Measurements from ENCODE around the gene PTPRE.

Gene PTPRE

DNA sequence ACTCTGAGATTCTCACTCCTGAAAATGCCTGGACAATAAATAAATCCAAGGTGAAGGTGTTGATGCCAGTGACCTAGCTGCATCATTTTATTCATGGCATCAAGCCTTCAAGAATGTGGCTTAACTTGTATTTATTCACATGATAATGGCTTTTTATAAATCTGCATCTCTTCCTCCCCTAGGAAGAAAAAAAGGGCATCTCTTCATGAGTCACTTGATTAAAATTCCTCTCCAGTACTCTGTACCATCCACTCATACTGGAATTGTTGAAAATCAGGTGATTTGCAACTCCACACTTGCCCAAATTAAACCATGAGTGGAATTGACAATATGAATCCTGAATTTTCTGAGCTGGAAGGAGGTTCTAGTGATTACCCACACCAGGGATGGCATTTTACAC lies 30.2 kb downstream of the PTPRE start:
- no peak for TF ChIP-seq TAF1 (IDR thresholded peaks at IDR 0.05; ENCODE audit: borderline replicate concordance, low read depth, low read length)
- TF ChIP-seq POLR2AphosphoS5 (IDR thresholded peaks at IDR 0.05; ENCODE audit: low read depth, low read length) = no peak
- TF ChIP-seq POLR2A (IDR thresholded peaks at IDR 0.05; ENCODE audit: low read depth, low read length) = no peak

GRCh38 chr10:127937915-127938463 lies 31.1 kb downstream of the PTPRE start:
- no peak for TF ChIP-seq TAF1 (IDR thresholded peaks at IDR 0.05; ENCODE audit: borderline replicate concordance, low read depth, low read length)
- no peak for TF ChIP-seq POLR2A (IDR thresholded peaks at IDR 0.05; ENCODE audit: low read depth, low read length)
- DNase-seq (ENCODE audit: insufficient read length) = no peak
- no peak for FAIRE-seq

More for the DNA sequence above, 30.2 kb downstream of the PTPRE start:
- DNase-seq (ENCODE audit: insufficient read length) (no peak), FAIRE-seq (no peak)

- FAIRE-seq (no peak), DNase-seq (ENCODE audit: insufficient read length) (no peak)
- no peak for TF ChIP-seq POLR2AphosphoS5 (IDR thresholded peaks at IDR 0.05; ENCODE audit: low read depth, low read length)
- TF ChIP-seq TAF1 (IDR thresholded peaks at IDR 0.05; ENCODE audit: borderline replicate concordance, low read depth, low read length) = no peak
- no peak for TF ChIP-seq POLR2A (IDR thresholded peaks at IDR 0.05; ENCODE audit: low read depth, low read length)
Measured at GRCh38 chr10:127939786-127940330, 33.0 kb downstream of the PTPRE start.

DNA sequence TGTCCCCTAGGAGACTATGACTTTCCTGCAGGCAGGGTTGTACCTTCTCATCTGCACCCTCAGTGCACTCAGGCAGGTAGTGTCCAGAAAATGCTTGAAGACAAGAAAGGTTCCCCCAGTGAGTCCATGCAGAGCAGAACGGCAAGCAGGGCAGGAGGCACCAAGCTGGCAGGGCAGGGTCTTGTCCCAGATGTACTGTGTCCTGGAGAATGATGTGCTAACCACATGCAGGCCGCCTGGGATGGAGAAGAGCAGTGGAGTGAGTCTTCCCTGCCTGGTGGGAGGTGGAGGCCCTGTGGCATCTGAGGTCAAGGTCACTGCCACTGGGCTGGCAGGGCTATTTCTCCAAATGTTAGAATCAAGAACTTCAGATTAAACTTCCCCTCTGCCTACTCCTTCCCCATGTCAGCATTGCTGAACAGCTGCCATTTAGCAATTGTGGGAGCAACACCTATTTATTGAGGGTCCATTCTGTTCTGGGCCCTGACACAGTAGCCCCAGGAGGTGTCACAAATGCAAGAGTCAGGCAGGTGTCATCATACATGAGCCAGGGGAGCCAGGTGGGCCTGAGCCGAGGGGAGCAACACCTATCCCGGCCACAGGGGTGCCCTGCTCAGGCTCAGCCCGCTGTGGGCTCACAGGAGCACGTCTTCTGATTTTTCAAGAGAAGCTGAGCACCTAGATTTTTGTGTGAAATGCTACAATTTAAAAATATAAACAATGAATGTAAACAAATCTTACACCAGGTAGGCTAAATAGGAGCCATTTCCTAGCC lies 34.1 kb downstream of the PTPRE start:
- FAIRE-seq (no peak), DNase-seq (ENCODE audit: insufficient read length) (no peak)
- TF ChIP-seq POLR2A (IDR thresholded peaks at IDR 0.05; ENCODE audit: low read depth, low read length) = no peak

- FAIRE-seq (no peak), DNase-seq (ENCODE audit: insufficient read length) (no peak)
- TF ChIP-seq POLR2AphosphoS5 (IDR thresholded peaks at IDR 0.05; ENCODE audit: low read depth, low read length) (no peak), POLR2A (IDR thresholded peaks at IDR 0.05; ENCODE audit: low read depth, low read length) (no peak), TAF1 (IDR thresholded peaks at IDR 0.05; ENCODE audit: borderline replicate concordance, low read depth, low read length) (no peak)
Measured at GRCh38 chr10:127942811-127943210, 35.9 kb downstream of the PTPRE start.

GRCh38 chr10:127943336-127943910 lies 36.5 kb downstream of the PTPRE start:
- FAIRE-seq (no peak), DNase-seq (ENCODE audit: insufficient read length) (no peak)
- no peak for TF ChIP-seq POLR2AphosphoS5 (IDR thresholded peaks at IDR 0.05; ENCODE audit: low read depth, low read length)
- no peak for TF ChIP-seq TAF1 (IDR thresholded peaks at IDR 0.05; ENCODE audit: borderline replicate concordance, low read depth, low read length)
- TF ChIP-seq POLR2A (IDR thresholded peaks at IDR 0.05; ENCODE audit: low read depth, low read length) = no peak

- no peak for TF ChIP-seq TAF1 (IDR thresholded peaks at IDR 0.05; ENCODE audit: borderline replicate concordance, low read depth, low read length)
- TF ChIP-seq POLR2A (IDR thresholded peaks at IDR 0.05; ENCODE audit: low read depth, low read length) = no peak
- no peak for TF ChIP-seq POLR2AphosphoS5 (IDR thresholded peaks at IDR 0.05; ENCODE audit: low read depth, low read length)
- FAIRE-seq (no peak), DNase-seq (ENCODE audit: insufficient read length) (no peak)
Measured at GRCh38 chr10:127944256-127944655, 37.4 kb downstream of the PTPRE start.

- TF ChIP-seq POLR2A (IDR thresholded peaks at IDR 0.05; ENCODE audit: low read depth, low read length) = no peak
- no peak for FAIRE-seq
- no peak for DNase-seq (ENCODE audit: insufficient read length)
Measured at GRCh38 chr10:127945341-127945758, 38.4 kb downstream of the PTPRE start.

- no peak for FAIRE-seq
- no peak for DNase-seq (ENCODE audit: insufficient read length)
- TF ChIP-seq TAF1 (IDR thresholded peaks at IDR 0.05; ENCODE audit: borderline replicate concordance, low read depth, low read length) (no peak), POLR2AphosphoS5 (IDR thresholded peaks at IDR 0.05; ENCODE audit: low read depth, low read length) (no peak), POLR2A (IDR thresholded peaks at IDR 0.05; ENCODE audit: low read depth, low read length) (no peak)
Measured at GRCh38 chr10:127945948-127946711, 39.2 kb downstream of the PTPRE start.

DNA sequence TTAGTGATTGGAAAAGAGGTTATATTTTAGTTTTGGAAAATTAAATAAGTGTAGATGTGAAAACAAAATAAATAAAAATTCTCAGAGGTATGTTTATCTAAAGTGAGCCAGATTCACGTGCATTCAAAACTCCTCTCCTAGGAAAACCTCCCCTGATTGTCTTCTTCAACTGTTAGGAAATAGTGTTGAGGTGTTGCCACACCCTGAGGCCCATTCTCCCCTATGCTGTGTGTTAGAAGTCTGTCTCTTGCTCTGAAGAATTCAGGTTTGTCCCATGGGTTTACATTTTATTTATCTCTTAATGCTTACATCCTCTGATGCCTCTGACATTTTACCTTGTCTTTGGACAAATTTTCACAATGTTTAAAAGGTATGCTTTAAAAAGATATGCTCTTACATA lies 40.3 kb downstream of the PTPRE start:
- no peak for DNase-seq (ENCODE audit: insufficient read length)
- FAIRE-seq = no peak
- TF ChIP-seq TAF1 (IDR thresholded peaks at IDR 0.05; ENCODE audit: borderline replicate concordance, low read depth, low read length) (no peak), POLR2AphosphoS5 (IDR thresholded peaks at IDR 0.05; ENCODE audit: low read depth, low read length) (no peak), POLR2A (IDR thresholded peaks at IDR 0.05; ENCODE audit: low read depth, low read length) (no peak)

- TF ChIP-seq POLR2A (IDR thresholded peaks at IDR 0.05; ENCODE audit: low read depth, low read length) = no peak
- no peak for FAIRE-seq
- no peak for DNase-seq (ENCODE audit: insufficient read length)
Measured at GRCh38 chr10:127948791-127949190, 41.9 kb downstream of the PTPRE start.

- DNase-seq (ENCODE audit: insufficient read length) (no peak), FAIRE-seq (no peak)
- TF ChIP-seq TAF1 (IDR thresholded peaks at IDR 0.05; ENCODE audit: borderline replicate concordance, low read depth, low read length) = no peak
- no peak for TF ChIP-seq POLR2A (IDR thresholded peaks at IDR 0.05; ENCODE audit: low read depth, low read length)
- TF ChIP-seq POLR2AphosphoS5 (IDR thresholded peaks at IDR 0.05; ENCODE audit: low read depth, low read length) = no peak
Measured at GRCh38 chr10:127949831-127950230, 42.9 kb downstream of the PTPRE start.
